HG03066 (cell line): Measurements from ENCODE around the gene GABRB3.
"Not testable (repeated sequence)": the region's sequence is repeated elsewhere in the genome, so short reads cannot be mapped to it uniquely, and the experiment has no call there.

Experiments
- ATAC-seq: cut with Tn5 transposase; IDR thresholded peaks from one replicate; pipeline ENCODE4 v1.9.1; 2021; ENCODE audit warnings: low read depth; ENCODE audit not compliant: unreplicated experiment

The GABRB3 gene

DNA sequence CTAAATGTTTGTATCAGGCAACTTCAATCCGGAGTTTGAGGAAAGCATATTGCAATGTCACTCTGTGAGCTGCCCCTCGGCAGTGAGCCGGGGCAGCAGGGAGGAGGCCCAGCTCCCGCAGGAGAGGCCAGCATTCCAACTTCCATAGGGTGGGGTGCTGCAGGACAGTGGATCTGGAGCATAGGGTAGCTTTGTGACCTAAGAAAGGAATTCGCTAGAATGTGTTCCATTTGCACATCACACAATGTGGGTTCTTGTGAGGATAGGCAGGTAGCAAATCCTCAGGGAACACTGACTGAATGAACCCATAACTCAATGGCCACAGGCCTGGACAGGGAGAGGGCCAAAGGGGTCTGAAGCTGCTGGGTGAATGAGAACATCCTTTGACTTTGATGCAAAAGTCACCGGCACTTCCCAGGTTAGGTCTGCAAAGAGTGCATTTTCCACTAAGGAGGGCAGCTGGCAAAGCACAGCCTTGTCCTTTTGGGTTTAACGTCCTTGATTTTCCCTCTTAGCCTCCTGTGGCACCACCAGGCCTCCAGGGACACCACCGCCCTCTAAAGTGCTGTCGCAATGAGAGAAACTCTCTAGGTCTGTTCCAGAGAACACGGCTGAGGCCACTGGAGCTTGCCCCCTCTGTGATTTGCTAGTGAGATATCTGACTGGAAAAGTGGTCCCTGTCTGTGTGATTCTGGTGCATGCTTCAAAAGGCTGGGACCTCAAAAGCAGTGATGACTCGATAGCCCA is 36.2 kb downstream of the GABRB3 start:
- no peak for ATAC-seq

GRCh38 chr15:26731965-26732364 is 40.9 kb downstream of the GABRB3 start:
- ATAC-seq = no peak

DNA sequence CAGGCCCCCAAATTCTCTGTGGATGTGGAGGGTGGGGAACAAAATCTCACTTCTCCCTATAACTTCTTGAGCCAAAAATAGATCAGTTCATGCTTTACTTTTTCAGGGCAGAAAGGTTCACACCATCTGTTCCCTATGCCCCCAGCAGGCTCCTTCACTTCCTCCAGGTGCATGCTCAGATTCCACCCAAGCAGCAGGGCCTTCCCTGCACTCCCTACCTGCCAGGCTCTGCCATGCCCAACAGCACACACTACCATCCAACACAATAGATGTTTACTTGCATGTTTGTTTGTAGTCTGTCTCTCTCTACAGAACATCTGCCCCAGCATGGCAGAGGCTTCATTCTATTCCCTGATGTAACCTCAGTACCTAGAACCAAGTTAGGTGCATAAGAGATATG is 43.3 kb downstream of the GABRB3 start:
- ATAC-seq = no peak

- no peak for ATAC-seq
Observed at GRCh38 chr15:26729030-26729429, 43.8 kb downstream of the GABRB3 start.

DNA sequence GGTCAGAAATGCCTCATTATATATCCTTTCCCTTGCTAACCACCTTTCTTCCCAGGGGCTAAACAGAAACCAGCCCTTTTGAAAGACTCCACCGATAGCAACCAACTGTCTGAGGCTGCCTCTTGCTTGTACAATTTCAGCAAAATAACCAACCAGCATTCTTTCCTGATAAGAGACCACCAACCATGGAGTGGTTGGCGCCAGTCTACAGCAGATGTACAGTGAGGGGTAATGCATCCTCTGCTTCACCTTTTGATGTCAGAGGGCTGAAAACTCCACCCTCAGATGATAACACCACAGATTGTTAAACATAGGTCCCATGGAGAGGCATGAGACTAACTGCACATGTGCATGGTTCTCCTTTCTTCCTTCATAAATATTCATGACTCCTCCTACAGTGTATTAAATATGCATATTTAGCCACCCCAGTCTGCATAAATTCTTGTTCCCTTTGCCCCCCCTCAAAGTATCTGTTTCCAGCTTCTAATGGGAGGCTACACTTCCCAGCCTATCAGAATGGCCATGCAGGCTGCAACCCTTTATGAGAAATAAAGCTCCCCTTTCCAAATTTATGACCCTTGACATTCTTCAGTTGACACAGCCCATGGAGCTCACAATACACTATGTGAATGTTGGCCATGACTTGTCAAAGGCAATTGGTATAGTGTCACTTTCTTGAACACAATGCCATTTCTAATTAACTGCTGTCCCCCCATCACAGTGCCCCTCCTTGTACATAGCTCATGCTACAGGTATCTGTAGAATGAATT is 48.3 kb downstream of the GABRB3 start:
- no peak for ATAC-seq

GRCh38 chr15:26722621-26723160 is 50.2 kb downstream of the GABRB3 start:
- ATAC-seq = no peak

- ATAC-seq = no peak
Observed at GRCh38 chr15:26721232-26721967, 51.5 kb downstream of the GABRB3 start.

- no peak for ATAC-seq
Observed at GRCh38 chr15:26720546-26720945, 52.3 kb downstream of the GABRB3 start.

- ATAC-seq = not testable (repeated sequence)
Observed at GRCh38 chr15:26719866-26720265, 53.0 kb downstream of the GABRB3 start.

- no peak for ATAC-seq
Observed at GRCh38 chr15:26716069-26716468, 56.8 kb downstream of the GABRB3 start.

DNA sequence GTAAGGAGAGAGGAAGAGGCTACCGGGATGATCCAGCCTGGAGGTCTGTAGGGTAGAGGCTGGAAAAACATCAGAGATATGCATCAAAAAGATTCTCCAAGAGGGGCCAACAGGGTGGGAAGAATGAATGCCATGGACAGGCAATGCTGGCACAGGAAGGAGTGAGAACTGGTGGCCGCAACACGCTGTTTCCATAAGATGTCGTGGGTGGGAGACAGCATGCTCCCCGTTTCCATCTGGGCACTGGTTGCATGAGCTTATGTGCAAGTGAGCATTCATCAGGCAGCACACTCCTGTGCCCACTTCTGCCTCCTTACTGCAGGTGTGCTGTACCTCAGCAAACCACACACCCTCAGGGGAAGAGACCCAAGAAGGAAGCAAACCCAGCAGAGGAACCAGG is 59.4 kb downstream of the GABRB3 start:
- ATAC-seq = no peak

- ATAC-seq = no peak
Observed at GRCh38 chr15:26712335-26712734, 60.5 kb downstream of the GABRB3 start.

- no peak for ATAC-seq
Observed at GRCh38 chr15:26711445-26711844, 61.4 kb downstream of the GABRB3 start.

DNA sequence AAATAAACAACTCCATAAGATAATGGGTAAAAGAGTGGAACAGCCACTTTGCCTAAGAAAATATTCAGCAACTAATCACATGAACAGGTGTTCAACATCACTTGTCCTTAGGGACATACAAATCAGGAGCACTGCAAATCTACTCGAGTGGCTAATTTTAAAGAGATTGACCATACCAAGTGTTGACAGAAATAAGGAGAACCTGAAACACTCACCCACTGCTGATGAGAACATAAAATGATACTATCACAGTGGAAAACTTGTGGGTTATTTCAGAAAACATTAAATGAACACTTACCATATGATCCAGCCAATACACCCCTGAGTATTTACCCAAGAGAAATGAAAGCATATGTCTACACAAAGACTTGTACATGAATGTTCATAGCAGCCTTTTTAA is 70.5 kb downstream of the GABRB3 start:
- ATAC-seq = no peak

DNA sequence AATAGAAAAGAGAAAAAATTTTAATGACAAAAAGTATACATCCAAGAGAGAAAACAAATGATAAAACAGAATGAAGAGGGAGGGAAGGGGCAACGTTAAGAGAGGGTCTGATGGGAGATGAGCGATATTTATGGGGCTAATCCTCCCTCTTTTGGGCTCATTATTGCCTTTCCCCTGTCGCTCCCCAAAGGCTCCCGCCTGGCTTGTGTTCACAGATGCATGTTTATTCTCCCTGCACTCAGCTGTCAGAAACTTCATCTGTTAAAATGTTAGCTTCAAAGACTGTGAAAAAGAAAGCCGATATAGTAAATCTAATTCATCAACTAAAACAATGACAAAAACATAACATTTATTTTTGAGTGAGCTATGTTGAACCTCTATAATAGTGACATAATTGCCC is 74.3 kb downstream of the GABRB3 start:
- no peak for ATAC-seq

DNA sequence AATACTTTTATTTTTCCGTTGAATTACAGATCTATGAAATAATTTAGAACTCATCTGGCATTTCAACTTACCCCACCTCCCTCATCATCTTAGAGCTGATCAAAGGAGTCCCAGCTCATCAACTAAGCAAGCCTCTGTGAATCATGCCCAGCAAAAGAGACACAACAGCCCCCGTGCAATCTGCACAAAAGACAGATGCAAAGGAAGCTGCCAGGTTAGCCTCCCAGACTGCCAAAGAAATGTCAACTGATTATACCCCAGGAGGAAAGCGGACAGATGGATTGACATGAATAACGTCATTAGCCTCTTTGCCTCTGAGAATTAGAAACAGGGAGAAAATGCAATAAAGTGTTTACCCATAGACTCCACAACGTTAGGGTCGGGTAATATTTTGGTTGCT is 75.0 kb downstream of the GABRB3 start:
- ATAC-seq = no peak

GRCh38 chr15:26691249-26691648 is 81.6 kb downstream of the GABRB3 start:
- no peak for ATAC-seq

GRCh38 chr15:26690778-26691177 is 82.1 kb downstream of the GABRB3 start:
- no peak for ATAC-seq

DNA sequence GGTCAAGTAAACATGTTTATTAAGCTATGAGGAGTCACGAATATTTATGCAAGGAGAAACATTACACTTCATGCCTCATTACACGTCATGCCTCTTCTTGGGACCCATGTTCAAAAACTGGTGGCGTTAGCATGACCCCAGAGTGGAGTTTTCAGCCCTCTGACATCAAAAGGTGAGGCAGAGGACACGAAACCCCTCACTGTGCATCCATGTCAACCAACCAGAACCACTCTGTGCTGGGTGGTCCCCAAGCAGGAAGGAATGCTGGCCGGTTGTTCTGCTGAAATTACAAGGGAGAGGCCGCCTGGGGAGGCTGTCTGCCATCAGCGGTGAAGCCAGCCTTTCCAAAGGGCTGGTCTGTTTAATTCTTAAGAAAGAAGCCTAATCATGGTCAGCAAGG is 83.4 kb downstream of the GABRB3 start:
- ATAC-seq = no peak

DNA sequence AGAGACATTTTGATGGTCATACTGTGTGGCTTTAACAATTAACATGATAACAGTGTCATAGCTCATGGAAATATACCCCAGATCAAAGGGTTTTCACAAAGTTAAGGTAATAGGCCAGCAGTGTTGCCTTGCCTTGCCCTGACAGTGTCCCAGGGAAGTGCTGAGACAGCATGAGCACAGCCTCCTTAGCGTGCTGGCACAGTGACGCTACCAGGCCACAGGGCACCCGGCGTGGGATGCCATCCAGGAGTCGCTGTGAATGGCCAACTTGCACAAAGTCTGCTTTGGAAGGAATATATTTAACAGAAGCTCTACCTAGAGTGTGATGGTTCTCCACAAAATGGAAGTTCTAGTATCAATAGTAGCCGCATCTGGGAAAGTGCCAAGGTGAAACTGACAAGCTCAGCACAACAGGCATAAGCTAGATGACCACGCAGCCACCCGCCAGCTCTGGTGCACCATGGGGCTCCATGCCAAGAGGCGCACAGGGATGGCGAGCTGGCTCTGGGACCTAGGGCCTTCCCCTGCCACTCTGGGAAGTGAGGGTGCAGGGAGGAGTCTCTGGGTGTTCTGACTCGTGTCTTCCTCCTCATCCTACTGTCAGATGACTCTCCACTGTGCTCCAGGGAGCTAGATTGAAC is 86.2 kb downstream of the GABRB3 start:
- no peak for ATAC-seq
